B cell (primary cell): ENCODE results near the gene TSGA10. TPM values are rescaled to one million over a fixed set of nuclear protein-coding genes. Genes with fewer than 3 reads are reported as not detected.
"Not testable (repeated sequence)": the region's sequence is repeated elsewhere in the genome, so short reads cannot be mapped to it uniquely, and the experiment has no call there.

Source experiments
- ATAC-seq: fragments of 200-7000 bp; cut with Tn5 transposase; one replicate; pipeline ENCODE4 v1.10.0; 2021; ENCODE audit warnings: low read depth, mild to moderate bottlenecking, moderate number of reproducible peaks, moderate library complexity
- CTCF ChIA-PET: fragments of 350-600 bp; sonication (Branson Sonifier 250); formaldehyde crosslinking; loops from one replicate; lab custom pipeline; 2021; ENCODE audit warnings: antibody characterized with exemption, inconsistent platforms; lab: Charles Lee
- POLR2A ChIA-PET: fragments of 350-600 bp; sonication (Branson Sonifier 250); formaldehyde crosslinking; loops from one replicate; lab custom pipeline; 2021; ENCODE audit warnings: antibody characterized with exemption; lab: Charles Lee
- DNase-seq: peaks from one replicate; pipeline ENCODE4 v3.0.0; 2013
- H2AFZ ChIP-seq: 2 replicates; pipeline ENCODE4 v1.6.1; 2012; ENCODE audit warnings: mild to moderate bottlenecking, low read depth, low read length; ENCODE audit not compliant: insufficient read depth, poor library complexity, severe bottlenecking
- H3K27ac ChIP-seq, 2 donors: 1 replicate in 1 of 2; 2 replicates in 1 of 2; pipeline ENCODE4 v1.5.1; 2012 to 2013; ENCODE audit warnings: low read length in 2 of 2, mild to moderate bottlenecking in 2 of 2, moderate library complexity in 1 of 2
- H3K27me3 ChIP-seq, 4 experiments: fragments of 200-600 bp in 1 of 4; sonication (generic) in 1 of 4; replicated peaks in 1 of 4; 1 replicate in 2 of 4; 2 replicates in 2 of 4; pipeline versions ENCODE4 v1.6.1 to v1.7.0; 2013 to 2016; ENCODE audit warnings: low read length in 3 of 4, mild to moderate bottlenecking in 2 of 4, mixed read lengths in 1 of 4, moderate library complexity in 1 of 4; ENCODE audit not compliant: insufficient read depth in 4 of 4, control insufficient read depth in 3 of 4; ENCODE audit errors: control extremely low read depth in 1 of 4
- H3K36me3 ChIP-seq, 2 experiments: replicated peaks in 1 of 2; 1 replicate in 1 of 2; 2 replicates in 1 of 2; pipeline versions ENCODE4 v1.6.1 to v1.7.1; 2013; ENCODE audit warnings: low read length in 1 of 2; ENCODE audit not compliant: insufficient read depth in 2 of 2, control insufficient read depth in 1 of 2; ENCODE audit errors: control extremely low read depth in 1 of 2, extremely low read depth in 1 of 2
- H3K4me1 ChIP-seq, 2 donors: fragments of 200-600 bp in 1 of 2; sonication (generic) in 1 of 2; 1 replicate in 1 of 2; 2 replicates in 1 of 2; pipeline versions ENCODE4 v1.5.1 to v1.6.1; 2013 to 2017; ENCODE audit warnings: low read length in 2 of 2; ENCODE audit not compliant: control insufficient read depth in 2 of 2, insufficient read depth in 2 of 2
- H3K4me2 ChIP-seq: replicated peaks from 2 replicates; pipeline ENCODE3; 2012; ENCODE audit warnings: mild to moderate bottlenecking, low read depth, low read length; ENCODE audit not compliant: poor library complexity, severe bottlenecking
- H3K4me3 ChIP-seq, 5 experiments: fragments of 200-600 bp in 1 of 5; sonication (generic) in 1 of 5; 1 replicate in 3 of 5; 2 replicates in 2 of 5; pipeline versions ENCODE4 v1.5.1 to v1.7.0; 2011 to 2016; ENCODE audit warnings: low read length in 4 of 5, mild to moderate bottlenecking in 4 of 5, low read depth in 2 of 5, control low read depth in 1 of 5, moderate library complexity in 1 of 5; ENCODE audit not compliant: insufficient read depth in 1 of 5; ENCODE audit errors: control extremely low read depth in 1 of 5, extremely low read depth in 1 of 5
- H3K79me2 ChIP-seq: fragments of 200-600 bp; sonication (generic); one replicate; pipeline ENCODE4 v1.6.0; 2016; ENCODE audit warnings: low read length; ENCODE audit not compliant: control insufficient read depth, insufficient read depth
- H3K9ac ChIP-seq: fragments of 200-600 bp; sonication (generic); 2 replicates; pipeline ENCODE4 v1.6.1; 2017; ENCODE audit warnings: mild to moderate bottlenecking, low read length, moderate library complexity
- H3K9me3 ChIP-seq, 3 donors: one replicate each; pipeline versions ENCODE4 v1.6.1 to v1.7.1; 2013; ENCODE audit warnings: low read length in 2 of 3; ENCODE audit not compliant: control insufficient read depth in 2 of 3, insufficient read depth in 1 of 3; ENCODE audit errors: control extremely low read depth in 1 of 3
- H4K20me1 ChIP-seq: 2 replicates; pipeline ENCODE4 v1.6.0; 2012; ENCODE audit warnings: mild to moderate bottlenecking, low read length; ENCODE audit not compliant: insufficient read depth, control insufficient read depth, poor library complexity, severe bottlenecking
- H3K27ac Mint-ChIP-seq: one replicate; pipeline ENCODE4 v1.8.0; 2021; ENCODE audit warnings: mixed read lengths
- H3K27me3 Mint-ChIP-seq: one replicate; pipeline ENCODE4 v1.8.0; 2021; ENCODE audit warnings: mixed read lengths
- H3K4me1 Mint-ChIP-seq: one replicate; pipeline ENCODE4 v1.8.0; 2021; ENCODE audit warnings: mixed read lengths
- H3K4me3 Mint-ChIP-seq: one replicate; pipeline ENCODE4 v1.8.0; 2021; ENCODE audit warnings: mixed read lengths
- H3K9me3 Mint-ChIP-seq: one replicate; pipeline ENCODE4 v1.8.0; 2022; ENCODE audit warnings: mixed read lengths; ENCODE audit not compliant: insufficient read depth
- CTCF ChIP-seq: fragments of 200-600 bp; IDR thresholded peaks from one replicate; pipeline ENCODE4 v1.8.0; 2022; ENCODE audit warnings: antibody characterized with exemption, mild to moderate bottlenecking
- EZH2 ChIP-seq: IDR thresholded peaks from 2 replicates; pipeline ENCODE4 v1.6.1; 2012; ENCODE audit warnings: borderline replicate concordance, low read depth, mild to moderate bottlenecking, moderate library complexity, low read length; ENCODE audit not compliant: insufficient read depth, poor library complexity, severe bottlenecking
- WGBS: methylation state at CpG from one replicate; pipeline ENCODE4 v1.1.5; 2013; ENCODE audit warnings: missing lambda C conversion rate; ENCODE audit not compliant: insufficient coverage; 5-methylcytosine and 5-hydroxymethylcytosine counted together
- intact Hi-C: fragments of 100-400 bp; cut with micrococcal nuclease; formaldehyde crosslinking; loops from one replicate; pipeline ENCODE4 v1.10.0; 2022
- polyA plus RNA-seq: library from polyadenylated mRNA; depleted of rRNA; stranded (reverse); fragments of >200 nt; gene quantifications from 2 replicates; pipeline ENCODE4 v1.2.3, GENCODE V29; 2012
- total RNA-seq, 2 donors: library from RNA; stranded (reverse); fragments of 120-200 nt in 1 of 2; gene quantifications; 1 replicate in 1 of 2; 2 replicates in 1 of 2; pipeline versions ENCODE4 v1.2.3 to v1.2.4, GENCODE V29; 2013 to 2022

TSGA10 gene
- total and polyA plus RNA-seq, 2 donors (not counting 1 experiment from before 2014, with no cell fraction given): 4.6 to 39.6 TPM

- no peak overlapping the region for H3K4me3 Mint-ChIP-seq
- Histone ChIP-seq H3K27me3 (no peaks in the 10 kb centered on the region), H3K36me3 (no peaks in the 10 kb centered on the region), H3K79me2 (no peaks in the 10 kb centered on the region), H2AFZ (peak overlapping the region; percentile 74), H3K4me1 (peaks cover 9 to 10% of the 10 kb centered on the region in 2 donors), H3K4me3 (peak overlapping the region in 1 of 5 experiments; percentile 20), H3K9ac (peak overlapping the region; percentile 40), H4K20me1 (no peaks in the 10 kb centered on the region), H3K9me3 (no peaks in the 10 kb centered on the region), H3K27ac (peak overlapping the region in 1 of 2 donors; percentile 52), H3K4me2 (peak overlapping the region; percentile 31)
- no peak overlapping the region for H3K27ac Mint-ChIP-seq
- H3K4me1 Mint-ChIP-seq: no peaks in the 10 kb centered on the region
- ATAC-seq (peak; percentile 78), DNase-seq (peak; percentile 62)
- no peaks in the 10 kb centered on the region for H3K27me3 Mint-ChIP-seq
- WGBS: 0% methylated on average over 1 of the region's 3 CpGs
- ChIA-PET CTCF (interaction anchor here (0.9 to 3.3 kb wide), 10 partner anchors 11 to 654 kb away, joined by 3 to 32 read pairs (median 4); no protein-coding TSS in a partner anchor), POLR2A (no interaction called here)
- intact Hi-C loops: loop anchor here (1.0 to 5.0 kb wide), 3 partner anchors 113 to 417 kb away; no protein-coding TSS in a partner anchor
- TF ChIP-seq EZH2: no peak
- peak; percentile 70 for TF ChIP-seq CTCF
- no peaks in the 10 kb centered on the region for H3K9me3 Mint-ChIP-seq
Observed at GRCh38 chr2:99066075-99066958, 88.4 kb downstream of the TSGA10 start.

GRCh38 chr2:99049187-99049586 lies 105.6 kb downstream of the TSGA10 start:
- intact Hi-C loops, H3K4me1 ChIP-seq, ATAC-seq, H3K27me3 Mint-ChIP-seq, H3K9me3 Mint-ChIP-seq, CTCF ChIA-PET, H4K20me1 ChIP-seq, H3K27me3 ChIP-seq, H3K79me2 ChIP-seq, POLR2A ChIA-PET, H3K27ac Mint-ChIP-seq, H3K4me3 Mint-ChIP-seq, H3K27ac ChIP-seq, H3K4me2 ChIP-seq, H3K4me3 ChIP-seq, DNase-seq, H3K9ac ChIP-seq, H3K9me3 ChIP-seq, H3K36me3 ChIP-seq, H2AFZ ChIP-seq, H3K4me1 Mint-ChIP-seq: not testable (repeated sequence)
- no CpG with 5 or more reads among the region's 6 CpGs for WGBS

DNA sequence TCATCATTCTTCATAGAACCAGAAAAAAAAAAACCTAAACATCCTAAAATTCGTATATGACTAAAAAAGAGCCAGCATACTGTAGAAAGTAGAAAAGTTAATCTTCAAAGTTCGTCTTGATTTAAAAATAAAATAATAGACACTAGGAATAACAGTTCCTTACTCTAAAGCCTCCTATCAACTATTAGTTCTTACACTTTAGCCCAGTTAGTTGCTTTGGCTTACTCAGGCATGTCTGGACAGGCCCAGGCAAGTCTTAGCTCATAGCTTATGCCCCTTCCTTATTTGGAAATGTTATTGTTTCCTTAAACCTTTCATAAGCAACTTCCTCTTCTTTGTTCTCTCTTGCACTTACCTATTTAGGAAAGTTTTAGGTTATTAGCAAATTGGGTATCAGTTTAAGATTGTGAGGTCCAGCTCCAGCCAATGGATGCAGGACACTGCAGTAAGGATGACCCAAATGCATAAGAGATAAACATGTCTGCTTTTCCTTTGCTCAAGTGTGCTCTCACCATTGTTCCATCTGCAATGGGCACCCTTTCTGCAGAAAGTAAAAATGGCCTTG lies 113.9 kb downstream of the TSGA10 start:
- WGBS: no CpG with 5 or more reads among the region's 2 CpGs
- H3K4me1 ChIP-seq, H3K27ac Mint-ChIP-seq, H2AFZ ChIP-seq, CTCF ChIA-PET, POLR2A ChIA-PET, H3K4me3 ChIP-seq, H3K9me3 ChIP-seq, H3K79me2 ChIP-seq, H3K27ac ChIP-seq, H3K36me3 ChIP-seq, H3K4me3 Mint-ChIP-seq, intact Hi-C loops, H3K9me3 Mint-ChIP-seq, H3K27me3 Mint-ChIP-seq, H3K4me2 ChIP-seq, DNase-seq, H3K9ac ChIP-seq, ATAC-seq, H3K27me3 ChIP-seq, H4K20me1 ChIP-seq: not testable (repeated sequence)
- H3K4me1 Mint-ChIP-seq: peaks cover 11% of the 10 kb centered on the region
